Endothelial cell of umbilical vein (primary cell): ENCODE results near the gene TCF20.

Experiments
- CTCF ChIP-seq, 2 donors: IDR thresholded peaks; 1 replicate in 1 of 2; 2 replicates in 1 of 2; pipeline ENCODE4 v1.5.1; 2011; ENCODE audit warnings: low read length in 2 of 2, mild to moderate bottlenecking in 2 of 2, moderate library complexity in 2 of 2, control low read depth in 1 of 2, inconsistent platforms in 1 of 2, low read depth in 1 of 2; ENCODE audit not compliant: insufficient read depth in 1 of 2; ENCODE audit errors: extremely low read depth in 1 of 2
- EZH2 ChIP-seq: IDR thresholded peaks from 2 replicates; pipeline ENCODE4 v1.6.1; 2012; ENCODE audit warnings: borderline replicate concordance, low read depth, mild to moderate bottlenecking, moderate library complexity, low read length, inconsistent platforms; ENCODE audit not compliant: severe bottlenecking
- FOS ChIP-seq: IDR thresholded peaks from 2 replicates; pipeline ENCODE4 v1.6.1; 2011; ENCODE audit warnings: mild to moderate bottlenecking, low read length, moderate library complexity, borderline replicate concordance; ENCODE audit not compliant: insufficient read depth
- JUN ChIP-seq: IDR thresholded peaks from 2 replicates; pipeline ENCODE4 v1.6.1; 2011; ENCODE audit warnings: borderline replicate concordance, low read depth; ENCODE audit not compliant: insufficient read length, insufficient read depth
- MAX ChIP-seq: IDR thresholded peaks from 2 replicates; pipeline ENCODE4 v1.6.1; 2011; ENCODE audit not compliant: insufficient read depth, insufficient read length
- POLR2A ChIP-seq: IDR thresholded peaks from 2 replicates; pipeline ENCODE4 v1.6.1; 2012; ENCODE audit warnings: low read depth, mild to moderate bottlenecking, control low read depth, low read length
- POLR2AphosphoS5 ChIP-seq: IDR thresholded peaks from 2 replicates; pipeline ENCODE4 v1.6.1; 2012; ENCODE audit warnings: low read depth, mild to moderate bottlenecking, control low read depth, low read length, moderate library complexity; ENCODE audit not compliant: insufficient read depth

GRCh38 chr22:42236268-42236667 is 34.2 kb downstream of the TCF20 start:
- TF ChIP-seq POLR2A = no peak
- no peak for TF ChIP-seq CTCF (IDR thresholded peaks at IDR 0.05; ENCODE audit: extremely low read depth in 1 of 2, insufficient read depth in 1 of 2, low read depth in 1 of 2, low read length in 2 of 2)
- no peak for TF ChIP-seq JUN
- no peak for TF ChIP-seq EZH2
- no peak for TF ChIP-seq MAX
- TF ChIP-seq FOS = no peak
- TF ChIP-seq POLR2AphosphoS5 = no peak
